SK-N-MC (cell line): ENCODE measurements around the gene LMF1.
"Not testable (repeated sequence)": the region's sequence is repeated elsewhere in the genome, so short reads cannot be mapped to it uniquely, and the experiment has no call there.

Source experiments
- DNase-seq: peaks from one replicate; pipeline ENCODE4 v3.0.0-alpha.2; 2011; ENCODE audit warnings: low read depth, low spot score
- H3K27ac ChIP-seq: fragments of 200-600 bp; sonication (generic); 2 replicates; pipeline ENCODE4 v1.5.1; 2016; ENCODE audit warnings: mixed run types
- H3K36me3 ChIP-seq: fragments of 200-600 bp; sonication (generic); 2 replicates; pipeline ENCODE4 v1.6.1; 2017; ENCODE audit warnings: antibody characterized with exemption, low read length, mixed read lengths; ENCODE audit not compliant: insufficient read depth
- H3K4me3 ChIP-seq: fragments of 200-600 bp; sonication (generic); 2 replicates; pipeline ENCODE4 v1.5.1; 2016
- H3K9ac ChIP-seq: fragments of 200-600 bp; sonication (generic); 2 replicates; pipeline ENCODE4 v1.8.0; 2017; ENCODE audit warnings: mixed run types, mixed read lengths; ENCODE audit not compliant: insufficient read length
- H3K9me3 ChIP-seq: fragments of 200-600 bp; sonication (generic); 2 replicates; pipeline ENCODE4 v1.6.1; 2017; ENCODE audit warnings: low read depth, mild to moderate bottlenecking, antibody characterized with exemption, low read length, moderate library complexity, mixed read lengths
- EZH2 ChIP-seq: fragments of 200-600 bp; sonication (generic); IDR thresholded peaks from one replicate; pipeline ENCODE4 v1.6.1; 2017; ENCODE audit warnings: antibody characterized with exemption
- FOXP2 ChIP-seq: optimal IDR thresholded peaks from 2 replicates; pipeline ENCODE3; 2011; ENCODE audit warnings: mild to moderate bottlenecking, moderate library complexity; ENCODE audit not compliant: insufficient read depth; ENCODE audit errors: extremely low read length, control extremely low read depth
- POLR2AphosphoS5 ChIP-seq: IDR thresholded peaks from 2 replicates; pipeline ENCODE4 v1.6.1; 2012; ENCODE audit warnings: mild to moderate bottlenecking, low read depth, low read length, borderline replicate concordance

The LMF1 gene

DNA sequence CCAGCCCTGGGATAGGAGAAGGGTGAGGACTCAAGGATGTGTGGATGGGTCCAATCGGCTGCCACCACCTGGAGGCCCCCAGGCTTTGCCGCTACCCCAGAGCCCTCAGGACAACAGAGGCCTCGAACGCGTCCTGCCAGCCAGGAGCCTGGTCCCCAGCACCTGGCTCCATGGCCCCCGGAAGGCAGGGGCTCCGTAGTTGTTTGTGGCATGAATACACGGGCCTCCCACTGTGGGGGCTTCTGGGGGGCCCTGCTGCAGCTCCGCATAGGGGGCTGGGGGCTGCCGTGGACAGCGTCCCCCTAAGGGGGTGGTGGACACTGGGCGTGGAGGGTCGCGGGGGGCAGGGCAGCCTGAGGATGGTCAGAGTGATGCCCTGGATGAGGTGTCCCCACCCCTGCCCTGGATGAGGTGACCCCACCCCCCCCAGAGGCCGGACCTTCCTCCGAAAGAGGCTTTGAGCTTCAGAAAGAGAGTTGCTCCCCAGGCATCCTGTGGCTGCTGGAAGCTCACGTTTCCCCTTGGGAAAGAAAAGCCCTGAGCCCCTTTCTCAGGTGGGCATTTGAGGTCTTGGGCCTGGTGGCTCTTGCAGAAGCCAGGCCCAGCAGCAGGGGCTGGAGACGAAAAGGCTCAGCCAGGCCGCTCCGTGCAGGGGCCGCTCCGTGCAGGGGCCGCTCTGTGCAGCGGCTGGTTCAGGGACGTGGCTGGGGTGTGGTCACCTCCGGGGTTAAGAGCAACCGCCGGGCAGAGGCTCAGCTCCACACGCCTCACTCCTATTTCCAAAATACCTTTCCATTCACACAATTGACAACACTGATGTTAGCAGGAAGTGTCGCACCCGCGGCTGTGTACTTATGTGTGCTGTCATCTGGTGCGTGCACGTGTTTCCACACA is 130.0 kb downstream of the LMF1 start:
- Histone ChIP-seq H3K4me3 (no peak overlapping the region), H3K9me3 (no peaks in the 10 kb centered on the region), H3K9ac (no peak overlapping the region), H3K27ac (no peak overlapping the region), H3K36me3 (no peaks in the 10 kb centered on the region)
- no peak for DNase-seq
- no peak for TF ChIP-seq EZH2
- no peak for TF ChIP-seq POLR2AphosphoS5
- no peak for TF ChIP-seq FOXP2

DNA sequence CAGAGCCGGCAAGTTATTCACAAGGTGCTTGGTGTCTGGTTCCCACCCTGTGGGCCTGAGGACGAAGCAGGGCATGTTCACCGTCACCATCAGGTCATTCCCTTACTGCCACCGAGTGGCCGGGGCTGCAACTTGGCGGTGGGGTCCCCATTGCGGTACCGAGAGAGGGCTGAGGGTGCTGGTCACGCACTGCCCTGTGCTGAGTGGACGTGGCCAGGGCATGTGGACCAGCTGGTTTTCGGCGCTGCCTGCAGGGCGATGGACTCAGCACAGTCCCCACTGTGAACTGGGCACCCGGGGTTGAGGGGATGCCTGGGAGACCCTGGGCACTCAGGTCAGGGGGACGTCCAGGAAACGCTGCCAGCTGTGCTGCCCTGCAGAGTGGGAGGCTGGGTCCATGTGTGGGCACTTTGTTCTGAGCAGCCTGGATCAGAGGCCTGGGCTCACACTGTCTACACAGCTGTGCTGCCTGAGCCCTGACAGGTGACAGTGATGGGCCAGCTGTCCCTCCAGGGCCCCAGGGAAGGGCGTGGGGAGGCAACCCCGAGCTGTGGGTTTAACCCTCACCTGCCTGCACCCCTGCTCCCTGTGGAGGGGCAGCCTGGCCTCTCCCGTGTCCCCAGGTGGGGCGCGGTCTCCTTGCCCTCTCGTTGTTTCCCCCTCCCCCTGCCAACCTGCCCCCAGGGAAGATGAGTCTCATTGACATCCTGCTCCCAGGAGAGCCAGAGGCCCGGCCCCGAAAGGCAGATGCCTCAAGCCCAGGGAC is 131.0 kb downstream of the LMF1 start:
- no peaks in the 10 kb centered on the region for H3K9me3 ChIP-seq

GRCh38 chr16:838741-839140 is 132.0 kb downstream of the LMF1 start:
- no peaks in the 10 kb centered on the region for H3K36me3 ChIP-seq
- H3K27ac ChIP-seq: no peak overlapping the region
- DNase-seq: no peak
- H3K9ac ChIP-seq: no peak overlapping the region
- H3K4me3 ChIP-seq: no peak overlapping the region
- TF ChIP-seq FOXP2: no peak
- no peak for TF ChIP-seq EZH2
- TF ChIP-seq POLR2AphosphoS5: no peak
- no peaks in the 10 kb centered on the region for H3K9me3 ChIP-seq

More for the DNA sequence above, 131.0 kb downstream of the LMF1 start:
- TF ChIP-seq FOXP2 (no peak), POLR2AphosphoS5 (no peak), EZH2 (no peak)
- no peak for DNase-seq
- H3K9ac ChIP-seq: no peak overlapping the region
- no peak overlapping the region for H3K27ac ChIP-seq
- H3K4me3 ChIP-seq: no peak overlapping the region
- H3K36me3 ChIP-seq: no peaks in the 10 kb centered on the region

DNA sequence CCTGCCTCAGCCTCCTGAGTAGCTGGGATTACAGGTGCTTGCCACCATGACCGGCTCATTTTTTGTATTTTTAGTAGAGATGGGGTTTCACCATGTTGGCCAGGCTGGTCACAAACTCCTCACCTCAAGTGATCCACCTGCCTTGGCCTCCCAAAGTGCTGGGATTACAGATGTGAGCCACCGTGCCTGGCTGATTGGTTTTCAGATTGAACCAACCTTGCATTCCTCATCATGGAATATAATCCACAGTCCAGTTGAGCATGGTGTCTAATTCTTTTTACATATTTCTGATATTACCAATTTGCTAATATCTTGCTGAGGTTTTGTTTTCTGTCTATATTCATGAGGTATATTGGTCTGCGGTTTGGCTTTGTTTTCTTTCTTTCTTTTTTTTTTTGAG is 134.0 kb downstream of the LMF1 start:
- not testable (repeated sequence) for H3K9me3 ChIP-seq, H3K27ac ChIP-seq, DNase-seq, H3K36me3 ChIP-seq, H3K4me3 ChIP-seq, H3K9ac ChIP-seq

- Histone ChIP-seq H3K4me3 (no peak overlapping the region), H3K9me3 (no peaks in the 10 kb centered on the region), H3K9ac (no peak overlapping the region), H3K27ac (no peak overlapping the region), H3K36me3 (no peaks in the 10 kb centered on the region)
- DNase-seq: no peak
- no peak for TF ChIP-seq FOXP2
- no peak for TF ChIP-seq POLR2AphosphoS5
- TF ChIP-seq EZH2: no peak
Measured at GRCh38 chr16:836221-836620, 134.6 kb downstream of the LMF1 start.

DNA sequence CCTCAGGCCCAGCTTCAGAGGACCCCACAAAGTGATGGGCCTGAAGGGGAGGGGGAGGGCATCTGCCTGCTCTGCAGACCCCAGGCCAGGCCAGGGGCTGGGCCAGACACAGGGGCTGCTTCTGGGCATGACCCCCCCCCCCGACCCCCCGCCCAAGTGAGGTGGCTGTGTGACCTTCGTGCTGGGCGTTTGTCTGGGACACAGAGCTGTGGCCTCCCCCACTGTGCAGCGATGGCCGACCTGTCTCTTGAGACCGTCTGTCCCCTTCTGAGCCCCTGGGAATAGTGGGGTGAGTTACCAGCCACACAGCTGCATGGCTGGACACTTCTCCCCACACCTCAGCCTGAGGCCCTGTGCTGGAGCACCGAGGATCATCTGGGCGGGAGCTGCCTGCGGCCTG is 135.4 kb downstream of the LMF1 start:
- H3K36me3 ChIP-seq: no peaks in the 10 kb centered on the region
- no peak for TF ChIP-seq FOXP2
- no peak for TF ChIP-seq EZH2
- TF ChIP-seq POLR2AphosphoS5: no peak
- DNase-seq: no peak
- no peak overlapping the region for H3K4me3 ChIP-seq
- no peak overlapping the region for H3K9ac ChIP-seq
- H3K9me3 ChIP-seq: no peaks in the 10 kb centered on the region
- no peak overlapping the region for H3K27ac ChIP-seq

DNA sequence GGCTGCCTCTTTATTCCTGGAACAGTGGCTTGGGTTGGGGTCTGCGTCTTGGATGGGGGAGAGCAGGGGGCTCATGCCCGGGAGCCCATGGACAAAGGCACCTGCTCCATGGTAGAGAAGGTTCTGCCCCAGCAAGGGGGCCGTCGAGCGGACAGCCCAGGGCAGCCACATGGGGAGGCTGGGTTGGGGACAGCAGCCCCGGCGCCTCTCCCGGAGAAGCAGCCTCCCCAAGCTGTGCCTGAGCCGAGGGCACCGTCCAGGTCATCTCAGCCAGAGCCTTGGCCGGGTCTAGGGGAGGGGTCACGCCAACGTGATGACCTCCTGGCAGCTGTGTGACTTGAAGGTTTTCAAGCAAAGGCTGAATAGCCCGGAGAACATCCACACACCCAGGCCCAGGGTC is 137.4 kb downstream of the LMF1 start:
- H3K36me3 ChIP-seq: no peaks in the 10 kb centered on the region
- no peak for TF ChIP-seq POLR2AphosphoS5
- no peak for TF ChIP-seq EZH2
- TF ChIP-seq FOXP2: no peak
- H3K9me3 ChIP-seq: no peaks in the 10 kb centered on the region
- no peak overlapping the region for H3K4me3 ChIP-seq
- H3K27ac ChIP-seq: no peak overlapping the region
- DNase-seq: no peak
- H3K9ac ChIP-seq: no peak overlapping the region

DNA sequence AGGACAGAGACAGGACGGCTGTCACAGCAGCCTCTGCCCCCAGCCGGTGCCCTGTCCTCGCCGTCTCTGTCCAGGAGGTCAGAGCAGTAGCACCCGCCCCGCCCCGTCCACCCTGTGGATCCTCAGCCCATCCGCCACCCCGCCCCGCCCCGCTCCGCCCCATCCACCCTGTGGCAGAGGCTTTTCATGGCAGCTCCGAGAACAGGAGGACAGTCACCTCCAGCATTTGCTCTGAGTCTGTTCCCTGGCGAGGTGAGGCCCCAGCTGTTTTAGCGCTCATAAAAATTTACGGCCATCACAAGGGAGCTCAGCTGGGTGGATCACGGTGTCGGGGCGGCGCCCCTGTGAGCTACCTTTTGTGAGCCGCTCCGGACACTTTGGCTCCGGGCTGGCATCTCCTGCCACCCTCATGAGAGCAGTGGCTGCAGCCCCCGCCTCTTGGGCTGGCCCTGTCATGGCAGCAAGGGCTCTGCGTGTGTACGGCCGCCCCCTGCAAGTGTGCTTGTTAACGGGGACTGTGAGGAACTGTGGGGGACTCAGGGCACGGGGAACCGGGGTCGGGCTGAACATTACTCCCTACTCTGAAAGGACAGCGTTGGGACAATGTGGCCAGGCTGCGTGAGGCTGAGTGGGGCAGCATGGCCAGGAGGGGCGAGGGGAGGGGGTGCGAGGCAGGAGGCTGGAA is 138.0 kb downstream of the LMF1 start:
- no peak overlapping the region for H3K4me3 ChIP-seq
- no peaks in the 10 kb centered on the region for H3K9me3 ChIP-seq
- no peak for DNase-seq
- H3K36me3 ChIP-seq: no peaks in the 10 kb centered on the region
- TF ChIP-seq POLR2AphosphoS5 (no peak), EZH2 (no peak), FOXP2 (no peak)
- H3K9ac ChIP-seq: no peak overlapping the region
- H3K27ac ChIP-seq: no peak overlapping the region
